NB4 (cell line): Measurements from ENCODE around the gene ZBTB20.

ENCODE experiments used
- CTCF ChIP-seq: IDR thresholded peaks from one replicate; pipeline ENCODE4 v1.5.1; 2012; ENCODE audit warnings: low read depth, low read length
- MAX ChIP-seq: IDR thresholded peaks from 2 replicates; pipeline ENCODE4 v1.6.1; 2011; ENCODE audit warnings: low read depth, low read length
- MYC ChIP-seq: IDR thresholded peaks from 2 replicates; pipeline ENCODE4 v1.6.1; 2011; ENCODE audit warnings: low read depth, low read length
- POLR2A ChIP-seq: IDR thresholded peaks from 2 replicates; pipeline ENCODE4 v1.6.1; 2011; ENCODE audit warnings: mild to moderate bottlenecking; ENCODE audit not compliant: insufficient read length; ENCODE audit errors: extremely low read depth

GRCh38 chr3:114983248-114983647, 163.8 kb downstream of the ZBTB20 start:
- TF ChIP-seq CTCF (no peak), POLR2A (no peak), MAX (no peak), MYC (no peak)
